GM23248 (cell line): ENCODE measurements around the gene NFIL3. TPM values are rescaled to one million over a fixed set of nuclear protein-coding genes. Genes with fewer than 3 reads are reported as not detected.
A peak's percentile ranks its signal among the peaks of the same experiment; 100 is the strongest.

Experiments
- DNase-seq: peaks from one replicate; pipeline ENCODE4 v3.0.0-alpha.2; 2015
- H2AFZ ChIP-seq: fragments of 200-600 bp; sonication (generic); 2 replicates; pipeline ENCODE4 v1.6.1; 2016; ENCODE audit warnings: antibody characterized with exemption
- H3F3A ChIP-seq: fragments of 200-600 bp; sonication (generic); 2 replicates; pipeline ENCODE4 v1.6.1; 2016; ENCODE audit warnings: mild to moderate bottlenecking, antibody characterized with exemption, mixed run types; ENCODE audit not compliant: insufficient read depth
- H3K27ac ChIP-seq: fragments of 200-600 bp; sonication (generic); 2 replicates; pipeline ENCODE4 v1.5.1; 2016; ENCODE audit warnings: mild to moderate bottlenecking
- H3K27me3 ChIP-seq: fragments of 200-600 bp; sonication (generic); replicated peaks from 2 replicates; pipeline ENCODE4 v1.6.1; 2016; ENCODE audit warnings: mild to moderate bottlenecking; ENCODE audit not compliant: insufficient read depth
- H3K36me3 ChIP-seq: fragments of 200-600 bp; sonication (generic); 2 replicates; pipeline ENCODE4 v1.6.1; 2016; ENCODE audit warnings: low read depth, mild to moderate bottlenecking
- H3K4me1 ChIP-seq: fragments of 200-600 bp; sonication (generic); 2 replicates; pipeline ENCODE4 v1.6.1; 2016; ENCODE audit warnings: mild to moderate bottlenecking; ENCODE audit not compliant: insufficient read depth
- H3K4me2 ChIP-seq: fragments of 200-600 bp; sonication (generic); one replicate; pipeline ENCODE4 v1.6.1; 2016; ENCODE audit warnings: mild to moderate bottlenecking; ENCODE audit not compliant: unreplicated experiment
- H3K4me3 ChIP-seq: fragments of 200-600 bp; sonication (generic); 2 replicates; pipeline ENCODE4 v1.5.1; 2016; ENCODE audit warnings: mild to moderate bottlenecking
- H3K79me2 ChIP-seq: fragments of 200-600 bp; sonication (generic); 2 replicates; pipeline ENCODE4 v1.6.1; 2016; ENCODE audit warnings: mild to moderate bottlenecking; ENCODE audit not compliant: insufficient read depth
- H3K9ac ChIP-seq: fragments of 200-600 bp; sonication (generic); 2 replicates; pipeline ENCODE4 v1.6.1; 2016; ENCODE audit warnings: mild to moderate bottlenecking
- H3K9me2 ChIP-seq: fragments of 200-600 bp; sonication (generic); 2 replicates; pipeline ENCODE4 v1.6.1; 2016; ENCODE audit warnings: mixed run types, mild to moderate bottlenecking, moderate library complexity; ENCODE audit not compliant: insufficient read depth
- H3K9me3 ChIP-seq: fragments of 200-600 bp; sonication (generic); one replicate; pipeline ENCODE4 v1.6.1; 2017; ENCODE audit warnings: low read depth
- H4K20me1 ChIP-seq: fragments of 200-600 bp; sonication (generic); 2 replicates; pipeline ENCODE4 v1.6.0; 2016; ENCODE audit not compliant: insufficient read depth
- EZH2 ChIP-seq: fragments of 200-600 bp; sonication (generic); IDR thresholded peaks from 2 replicates; pipeline ENCODE4 v1.6.1; 2018; ENCODE audit warnings: antibody characterized with exemption, mild to moderate bottlenecking; ENCODE audit not compliant: insufficient read depth, poor library complexity, severe bottlenecking
- EZH2phosphoT487 ChIP-seq: fragments of 200-600 bp; sonication (generic); IDR thresholded peaks from 2 replicates; pipeline ENCODE4 v1.6.1; 2018; ENCODE audit warnings: antibody characterized with exemption, moderate library complexity, mild to moderate bottlenecking, low read depth; ENCODE audit not compliant: insufficient read depth
- WGBS, 2 experiments: methylation state at CpG; one replicate each; pipeline ENCODE4 v1.1.6; 2015 to 2017; ENCODE audit warnings: low lambda C conversion rate in 2 of 2, low coverage in 1 of 2; ENCODE audit errors: missing lambda C conversion rate in 2 of 2; 5-methylcytosine and 5-hydroxymethylcytosine counted together
- in situ Hi-C: fragments of 300-500 bp; cut with MboI; formaldehyde crosslinking; loops from 2 replicates; pipeline ENCODE4 v1.15.0; 2020
- polyA plus RNA-seq: library from polyadenylated mRNA; unstranded; fragments of >200 nt; fragmentation: Nextera tagmentation; extraction: Ambion mirVana; gene quantifications from 2 replicates; pipeline ENCODE4 v1.2.1, GENCODE V29; 2016
- total RNA-seq: library from RNA; depleted of rRNA; stranded (reverse); fragments of >200 nt; shearing (Covaris generic); gene quantifications from 2 replicates; pipeline ENCODE4 v1.2.3, GENCODE V29; 2014

The NFIL3 gene
- total and polyA plus RNA-seq, 2 experiments from 2014 or later: 5.4 to 11.3 TPM

DNA sequence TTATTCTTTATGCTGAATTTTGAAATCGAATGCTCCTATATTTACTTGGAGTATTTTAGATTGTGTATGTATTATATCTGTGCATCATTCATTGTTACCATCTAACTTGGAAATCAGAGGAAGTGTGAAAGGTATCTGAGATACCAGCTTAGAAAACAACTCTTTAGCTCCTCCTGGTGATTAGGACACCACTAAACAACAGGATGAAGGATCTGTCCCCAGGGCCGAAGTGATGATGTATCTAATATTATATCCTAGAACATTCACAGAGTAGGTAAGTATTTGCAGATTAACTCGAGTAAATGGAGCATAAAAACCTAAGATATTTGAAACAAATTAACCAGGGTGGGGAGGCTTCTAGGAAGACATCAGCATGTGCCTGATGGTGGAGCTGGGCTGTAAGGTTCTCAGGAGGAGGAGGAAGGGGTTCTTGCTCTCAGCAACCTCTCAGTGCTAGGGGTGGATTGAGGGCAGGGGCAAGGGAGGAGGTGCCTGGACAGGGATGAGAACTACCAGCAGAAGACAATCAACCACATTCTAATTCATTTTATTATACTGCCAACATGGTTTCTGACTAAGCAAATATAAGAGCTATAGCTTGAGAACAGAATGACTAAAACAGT is 2.6 kb upstream of the NFIL3 start:
- H3K27ac ChIP-seq: no peak overlapping the region
- in situ Hi-C loops: loop anchor here (10.0 kb wide), 1 partner anchor 231 kb away; no protein-coding TSS in a partner anchor
- WGBS, 2 experiments: 40 to 43% methylated on average over 3 of the region's 3 CpGs

DNA sequence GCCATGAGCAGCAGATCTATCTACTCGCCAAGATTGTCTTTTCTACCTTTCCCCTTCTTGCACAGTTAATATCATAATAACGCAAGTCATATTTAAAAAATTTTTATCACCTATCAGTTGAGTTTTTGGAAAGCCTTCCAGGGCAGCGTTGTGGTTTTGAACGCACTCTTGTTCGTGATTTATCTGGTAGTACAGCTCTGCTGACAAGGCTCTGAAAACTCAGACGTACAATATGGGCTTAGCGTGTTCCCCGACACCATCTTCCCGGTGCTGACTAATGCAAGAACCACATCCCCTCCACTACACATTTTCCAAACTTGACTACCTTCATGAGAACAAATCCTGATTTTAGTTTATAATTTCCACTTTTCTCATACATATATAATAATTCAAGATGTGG is 1.6 kb upstream of the NFIL3 start:
- peaks cover 18% of the 10 kb centered on the region for H3K4me1 ChIP-seq
- 46 to 49% methylated on average over 9 of the region's 9 CpGs for WGBS, 2 experiments
- H3F3A ChIP-seq: peaks cover 58% of the 10 kb centered on the region
- no peak for TF ChIP-seq EZH2
- no peak for TF ChIP-seq EZH2phosphoT487
- H3K27ac ChIP-seq: peak overlapping the region; percentile 94
- H2AFZ ChIP-seq: no peak overlapping the region
- peaks cover 29% of the 10 kb centered on the region for H3K79me2 ChIP-seq
- peak overlapping the region; percentile 99 for H3K9ac ChIP-seq
- H3K4me2 ChIP-seq: peak overlapping the region; percentile 75
- H3K9me3 ChIP-seq: no peaks in the 10 kb centered on the region
- no peaks in the 10 kb centered on the region for H3K27me3 ChIP-seq
- peak overlapping the region; percentile 91 for H3K4me3 ChIP-seq
- DNase-seq: peak; percentile 34
- no peaks in the 10 kb centered on the region for H3K9me2 ChIP-seq
- in situ Hi-C loops: loop anchor here (10.0 kb wide), 1 partner anchor 230 kb away; no protein-coding TSS in a partner anchor
- H4K20me1 ChIP-seq: no peaks in the 10 kb centered on the region
- no peaks in the 10 kb centered on the region for H3K36me3 ChIP-seq

More for the DNA sequence above, 2.6 kb upstream of the NFIL3 start:
- H3K9me2 ChIP-seq: no peaks in the 10 kb centered on the region
- H3K4me3 ChIP-seq: no peak overlapping the region
- peaks cover 20% of the 10 kb centered on the region for H3K79me2 ChIP-seq
- H2AFZ ChIP-seq: no peak overlapping the region
- no peaks in the 10 kb centered on the region for H4K20me1 ChIP-seq
- H3K9me3 ChIP-seq: no peaks in the 10 kb centered on the region
- H3K36me3 ChIP-seq: no peaks in the 10 kb centered on the region
- no peaks in the 10 kb centered on the region for H3K27me3 ChIP-seq
- no peak overlapping the region for H3K4me2 ChIP-seq
- DNase-seq: peak; percentile 67
- no peak overlapping the region for H3K9ac ChIP-seq
- TF ChIP-seq EZH2phosphoT487: no peak
- TF ChIP-seq EZH2: no peak
- peaks cover 52% of the 10 kb centered on the region for H3F3A ChIP-seq
- peaks cover 12% of the 10 kb centered on the region for H3K4me1 ChIP-seq

DNA sequence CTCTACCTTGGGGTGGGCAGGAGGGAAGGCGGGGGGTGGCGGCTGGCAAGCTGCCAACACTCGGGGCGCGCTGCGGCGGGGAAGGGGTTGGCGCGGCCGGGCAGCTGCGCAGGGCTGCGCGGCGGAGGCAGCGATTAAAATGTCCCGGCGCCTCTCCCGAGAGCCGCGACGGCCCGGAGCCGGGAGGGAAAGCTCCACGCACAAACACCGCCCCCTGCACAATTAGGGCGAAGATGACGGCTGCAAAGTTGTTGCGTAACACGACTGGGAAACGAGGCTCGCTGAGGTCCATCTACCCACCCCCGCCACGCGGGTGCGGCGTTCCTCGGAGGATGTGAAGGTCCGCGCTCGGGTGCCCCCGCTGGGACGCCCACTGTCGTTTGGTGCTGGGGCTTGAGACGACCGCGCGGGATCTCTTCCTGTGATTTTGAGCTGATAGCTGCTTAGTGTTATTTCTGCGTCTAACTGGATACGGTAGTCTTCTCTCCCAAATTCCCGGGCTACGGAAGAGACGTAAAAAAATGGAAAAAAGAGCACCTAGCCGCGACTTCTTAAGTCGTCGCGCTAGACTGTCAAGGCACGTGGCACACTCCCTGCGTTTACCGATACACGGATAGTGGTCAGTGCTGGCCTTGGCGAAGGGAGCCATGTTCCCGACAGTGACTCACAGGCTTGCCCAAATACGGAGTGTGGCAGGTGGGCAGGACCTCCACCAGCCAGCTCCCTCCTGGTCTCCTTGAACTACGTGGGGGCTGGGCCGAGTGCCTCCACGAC is 958 bp upstream of the NFIL3 start:
- peak overlapping the region; percentile 91 for H3K4me3 ChIP-seq
- H3K4me2 ChIP-seq: peak overlapping the region; percentile 75
- in situ Hi-C loops: loop anchor here (10.0 kb wide), 1 partner anchor 230 kb away; no protein-coding TSS in a partner anchor
- H3K9me2 ChIP-seq: no peaks in the 10 kb centered on the region
- no peak for TF ChIP-seq EZH2phosphoT487
- no peak for TF ChIP-seq EZH2
- H3K27ac ChIP-seq: peak overlapping the region; percentile 94
- H3K9ac ChIP-seq: peak overlapping the region; percentile 99
- no peaks in the 10 kb centered on the region for H3K27me3 ChIP-seq
- no peaks in the 10 kb centered on the region for H4K20me1 ChIP-seq
- peak overlapping the region; percentile 59 for H2AFZ ChIP-seq
- 1 to 2% methylated on average over 49 to 56 of the region's 67 CpGs for WGBS, 2 experiments
- peak; percentile 96 for DNase-seq
- H3K9me3 ChIP-seq: no peaks in the 10 kb centered on the region
- peaks cover 63% of the 10 kb centered on the region for H3F3A ChIP-seq
- peaks cover 24% of the 10 kb centered on the region for H3K4me1 ChIP-seq
- H3K79me2 ChIP-seq: peaks cover 36% of the 10 kb centered on the region
- no peaks in the 10 kb centered on the region for H3K36me3 ChIP-seq

DNA sequence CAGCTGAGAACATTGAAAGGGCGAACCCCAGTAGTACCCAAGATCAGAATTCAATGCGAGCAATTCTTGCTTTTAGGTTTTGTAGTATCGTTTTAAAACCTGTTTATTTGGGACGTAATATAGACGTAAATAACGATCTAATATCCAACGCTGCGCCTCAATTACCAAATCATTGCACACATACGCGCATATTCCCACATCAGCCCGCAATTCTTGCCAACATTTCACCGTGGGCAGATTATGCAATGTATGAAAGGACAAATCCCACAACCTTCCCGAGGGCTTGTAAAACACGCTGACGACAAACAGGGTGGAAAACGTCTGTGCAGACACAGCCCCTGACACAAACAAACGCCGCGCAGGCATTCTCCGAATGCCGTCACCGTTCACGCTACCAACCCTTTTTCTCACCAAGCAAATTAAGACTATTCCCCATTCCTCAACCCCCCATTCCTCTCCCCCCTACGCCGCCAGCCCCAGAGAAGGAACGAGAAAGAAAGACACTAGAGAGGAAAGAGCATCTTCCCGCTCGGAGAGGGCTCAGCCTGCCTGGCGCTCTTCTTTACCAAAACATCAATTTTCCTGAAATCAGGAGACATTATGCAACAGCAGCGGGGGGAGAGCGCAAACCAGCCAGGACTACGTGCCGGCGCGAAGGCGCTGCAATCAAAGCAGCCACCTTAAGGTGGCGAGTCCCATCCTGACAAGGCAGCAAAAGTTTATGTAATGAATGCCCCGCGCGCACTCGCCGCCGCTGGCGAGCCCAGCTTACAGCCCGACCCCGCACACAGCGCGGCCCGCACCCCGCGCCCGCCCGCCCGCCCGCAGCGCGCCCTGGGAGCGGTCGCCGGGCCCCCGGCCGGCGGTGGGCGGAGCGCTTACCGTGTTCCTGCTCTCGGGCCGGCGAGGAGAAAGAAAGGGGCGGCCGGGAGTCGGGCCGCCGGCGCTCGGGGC is 597 bp downstream of the NFIL3 start:
- Histone ChIP-seq H2AFZ (peak overlapping the region; percentile 44; the same call in 1 of the 2 replicates), H3K9ac (peak overlapping the region; percentile 99), H3K9me2 (no peaks in the 10 kb centered on the region), H3K79me2 (peaks cover 49% of the 10 kb centered on the region), H3K4me3 (peak overlapping the region; percentile 99), H3K9me3 (no peaks in the 10 kb centered on the region), H3K27me3 (no peaks in the 10 kb centered on the region), H3K4me2 (peak overlapping the region; percentile 95), H3K36me3 (no peaks in the 10 kb centered on the region), H3K4me1 (peaks cover 30% of the 10 kb centered on the region), H3K27ac (peak overlapping the region; percentile 97), H3F3A (peaks cover 72% of the 10 kb centered on the region), H4K20me1 (no peaks in the 10 kb centered on the region)
- WGBS, 2 experiments: 1% methylated on average over 58 to 64 of the region's 76 CpGs
- no peak for TF ChIP-seq EZH2phosphoT487
- TF ChIP-seq EZH2: no peak
- in situ Hi-C loops: loop anchor here (10.0 kb wide), 1 partner anchor 228 kb away; no protein-coding TSS in a partner anchor
- peak; percentile 89 for DNase-seq
